ENCODE results near the gene UBE2V1. TPM values are rescaled to one million over a fixed set of nuclear protein-coding genes. Genes with fewer than 3 reads are reported as not detected.
A peak's percentile ranks its signal among the peaks of the same experiment; 100 is the strongest.
"Not testable (repeated sequence)": the region's sequence is repeated elsewhere in the genome, so short reads cannot be mapped to it uniquely, and the experiment has no call there.

UBE2V1 gene
- 257 TPM for polyA plus RNA-seq (2013, experiment 1 of 4)
- polyA plus RNA-seq (2013, experiment 2 of 4): 228 TPM
- polyA plus RNA-seq (2013, experiment 3 of 4): 169 TPM
- polyA plus RNA-seq (2013, experiment 4 of 4): 196 TPM

DNA sequence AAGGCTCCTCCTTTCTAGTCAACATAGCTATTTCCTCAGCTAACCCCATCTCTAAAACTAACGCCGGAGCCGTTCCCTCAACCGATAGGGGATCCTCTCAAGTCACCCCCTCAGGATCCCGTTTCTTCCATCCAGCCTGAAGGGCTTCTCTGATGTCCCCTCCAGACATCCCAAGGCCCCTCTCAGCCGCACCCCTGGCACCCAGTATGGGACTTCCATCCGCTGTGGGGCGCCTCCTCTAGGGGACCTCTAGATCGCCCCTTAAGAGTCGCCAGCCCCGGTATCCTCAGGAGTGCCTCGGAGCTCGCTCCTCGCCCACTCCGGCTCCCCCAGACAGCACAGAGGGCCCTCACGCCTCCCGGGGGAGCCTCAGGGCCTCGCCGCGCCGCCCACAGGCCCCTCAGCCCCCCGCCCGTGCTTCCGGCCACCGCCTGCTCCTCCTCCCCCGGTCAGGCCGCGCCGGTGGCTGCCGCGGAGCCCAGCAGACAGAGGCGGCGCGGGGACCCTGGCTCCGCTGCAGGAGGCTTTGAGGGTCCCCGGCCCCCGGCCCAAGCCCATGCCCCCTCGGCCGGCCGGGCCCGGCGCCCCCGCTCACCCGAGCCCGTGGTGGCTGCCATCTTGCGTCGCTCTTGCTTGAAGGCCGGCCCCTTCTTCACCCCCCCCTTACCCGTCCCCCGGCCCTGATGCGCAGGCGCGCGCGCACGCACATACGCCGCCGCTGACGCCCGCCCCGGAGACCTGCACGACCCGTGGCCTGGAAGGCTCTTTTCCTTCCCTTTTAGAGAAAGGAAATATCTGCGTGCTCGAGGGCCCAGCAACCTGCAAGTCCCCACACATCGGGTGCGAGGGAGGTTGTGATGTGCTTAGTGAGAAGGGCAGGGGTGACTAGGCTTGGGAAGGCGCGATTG is at the start of gene UBE2V1:
UBE2V1 (minus strand) TSS at position 639 of the 908 bp plus-strand sequence; CDS start at position 617, 22 bp downstream.
- Histone ChIP-seq H3K4me1 (ENCODE audit: control insufficient read depth, insufficient read depth, low read length) (peaks cover 17% of the 10 kb centered on the region), H3K27ac (ENCODE audit: insufficient read depth, low read depth, low read length, poor library complexity, severe bottlenecking) (peak within 1 kb of the TSS; percentile 84), H3K36me3 (ENCODE audit: control insufficient read depth, insufficient read depth, low read length) (no peaks in the 10 kb centered on the region), H3K9me3 (ENCODE audit: control insufficient read depth, low read length) (no peaks in the 10 kb centered on the region), H3K4me3 (ENCODE audit: insufficient read depth, low read depth, low read length) (peak within 1 kb of the TSS; percentile 97), H3K27me3 (ENCODE audit: control insufficient read depth, insufficient read depth, low read length, poor library complexity, severe bottlenecking) (no peaks in the 10 kb centered on the region)
- WGBS, 2 experiments: 0 to 1% methylated on average over 70 of the region's 70 CpGs

DNA sequence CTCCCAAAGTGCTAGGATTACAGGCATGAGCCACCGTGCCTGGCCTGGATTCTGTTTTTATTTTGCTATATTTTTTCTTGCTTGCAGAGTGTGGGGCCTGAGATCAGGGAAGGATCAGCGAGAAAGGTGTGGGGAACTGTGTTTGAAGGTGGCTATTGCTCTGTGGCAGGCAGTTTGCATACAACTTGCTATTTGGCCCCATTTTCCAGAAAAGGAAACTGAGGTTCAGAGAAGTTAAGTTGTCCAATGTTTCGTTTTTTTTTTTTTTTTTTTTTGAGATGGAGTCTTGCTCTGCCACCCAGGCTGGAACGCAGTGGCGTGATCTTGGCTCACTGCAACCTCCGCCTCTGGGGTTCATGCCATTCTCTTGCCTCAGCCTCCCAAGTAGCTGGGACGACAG is 48.5 kb upstream of the UBE2V1 start:
- not testable (repeated sequence) for H3K4me3 ChIP-seq (ENCODE audit: insufficient read depth, low read depth, low read length); H3K9me3 ChIP-seq (ENCODE audit: control insufficient read depth, low read length); H3K27ac ChIP-seq (ENCODE audit: insufficient read depth, low read depth, low read length, poor library complexity, severe bottlenecking); H3K36me3 ChIP-seq (ENCODE audit: control insufficient read depth, insufficient read depth, low read length); H3K27me3 ChIP-seq (ENCODE audit: control insufficient read depth, insufficient read depth, low read length, poor library complexity, severe bottlenecking)
- WGBS, 2 experiments: 77 to 78% methylated on average over 7 of the region's 7 CpGs
- peaks cover 10% of the 10 kb centered on the region for H3K4me1 ChIP-seq (ENCODE audit: control insufficient read depth, insufficient read depth, low read length)

DNA sequence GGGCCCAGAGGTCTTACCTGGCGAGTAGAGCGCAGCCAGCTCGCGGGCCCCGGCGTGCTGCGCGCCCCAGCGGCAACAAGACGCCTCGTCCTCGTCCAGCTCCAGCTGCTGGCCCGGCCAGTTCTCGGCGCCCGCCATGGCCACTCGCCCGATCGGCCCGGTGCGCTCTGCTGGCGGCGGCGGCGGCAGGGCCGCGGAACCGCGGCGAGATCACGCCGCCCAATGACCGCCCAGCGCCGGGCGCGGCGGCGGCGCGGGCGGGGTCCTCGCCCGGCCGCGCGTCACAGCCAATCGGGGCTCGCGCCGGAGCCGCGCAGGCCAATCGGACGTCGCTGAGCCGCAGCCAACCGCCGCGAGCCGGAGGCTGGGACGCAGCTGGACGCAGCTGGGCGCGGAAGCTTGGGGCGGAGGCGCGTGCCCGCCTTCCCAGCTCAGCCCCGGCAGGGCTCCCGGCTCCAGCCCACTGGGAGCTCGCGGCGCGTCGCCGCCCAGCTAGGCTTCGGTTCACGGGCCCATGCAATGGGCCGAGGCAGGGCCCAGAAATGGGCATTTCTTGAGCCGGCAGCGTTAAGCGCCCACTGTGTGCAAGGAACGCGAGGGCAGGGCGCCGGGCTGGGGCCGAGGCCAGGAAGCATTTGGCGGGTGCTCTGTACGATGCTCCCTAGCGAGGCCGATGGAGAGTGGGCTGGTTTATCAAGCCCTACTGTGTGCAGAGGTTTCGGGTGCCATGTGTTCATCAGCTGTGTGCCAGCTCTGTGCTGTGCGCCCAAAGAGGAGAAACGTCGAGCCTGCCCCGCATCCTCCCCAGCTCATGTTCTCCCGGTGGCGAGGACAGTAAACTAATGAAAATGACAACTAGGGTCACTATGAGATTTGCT is 40.8 kb upstream of the UBE2V1 start, which contains the start of gene PEDS1:
PEDS1 (minus strand) TSS at position 224 of the 878 bp plus-strand sequence; CDS start at position 138, 86 bp downstream.
- 6% methylated on average over 99 of the region's 99 CpGs for whole genome bisulfite sequencing, 2 experiments
- no peak within 1 kb of the TSS for H3K27ac ChIP-seq (ENCODE audit: insufficient read depth, low read depth, low read length, poor library complexity, severe bottlenecking)
- peak within 1 kb of the TSS; percentile 87 for H3K4me3 ChIP-seq (ENCODE audit: insufficient read depth, low read depth, low read length)

DNA sequence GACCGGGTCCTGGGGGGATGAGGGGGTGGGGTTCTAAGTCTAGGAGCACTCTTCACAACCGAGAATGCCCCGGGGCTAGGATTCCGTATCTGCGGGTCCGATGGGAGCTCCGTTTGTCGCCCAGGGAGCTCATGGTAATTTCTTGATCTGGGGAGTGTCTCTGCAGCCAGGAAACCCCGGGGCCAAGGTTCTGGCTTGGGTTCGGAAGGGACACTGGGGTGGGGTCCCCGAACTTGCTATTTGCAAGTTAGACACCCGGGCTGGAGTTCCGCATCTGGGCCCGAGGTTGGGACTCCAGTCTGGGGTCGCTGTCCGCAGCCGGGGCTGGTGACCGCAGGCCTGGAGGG is 40.2 kb upstream of the UBE2V1 start:
- Histone ChIP-seq H3K4me1 (ENCODE audit: control insufficient read depth, insufficient read depth, low read length) (peaks cover 6% of the 10 kb centered on the region), H3K4me3 (ENCODE audit: insufficient read depth, low read depth, low read length) (peak overlapping the region; percentile 87), H3K27ac (ENCODE audit: insufficient read depth, low read depth, low read length, poor library complexity, severe bottlenecking) (no peak overlapping the region), H3K27me3 (ENCODE audit: control insufficient read depth, insufficient read depth, low read length, poor library complexity, severe bottlenecking) (peaks cover 5% of the 10 kb centered on the region), H3K36me3 (ENCODE audit: control insufficient read depth, insufficient read depth, low read length) (peaks cover 6% of the 10 kb centered on the region), H3K9me3 (ENCODE audit: control insufficient read depth, low read length) (no peaks in the 10 kb centered on the region)
- 0 to 1% methylated on average over 18 of the region's 18 CpGs for WGBS, 2 experiments

More for the DNA sequence above, 40.8 kb upstream of the UBE2V1 start, which contains the start of gene PEDS1:
- peaks cover 6% of the 10 kb centered on the region for H3K4me1 ChIP-seq (ENCODE audit: control insufficient read depth, insufficient read depth, low read length)
- H3K27me3 ChIP-seq (ENCODE audit: control insufficient read depth, insufficient read depth, low read length, poor library complexity, severe bottlenecking): peaks cover 5% of the 10 kb centered on the region
- H3K9me3 ChIP-seq (ENCODE audit: control insufficient read depth, low read length): no peaks in the 10 kb centered on the region
- peaks cover 6% of the 10 kb centered on the region for H3K36me3 ChIP-seq (ENCODE audit: control insufficient read depth, insufficient read depth, low read length)

DNA sequence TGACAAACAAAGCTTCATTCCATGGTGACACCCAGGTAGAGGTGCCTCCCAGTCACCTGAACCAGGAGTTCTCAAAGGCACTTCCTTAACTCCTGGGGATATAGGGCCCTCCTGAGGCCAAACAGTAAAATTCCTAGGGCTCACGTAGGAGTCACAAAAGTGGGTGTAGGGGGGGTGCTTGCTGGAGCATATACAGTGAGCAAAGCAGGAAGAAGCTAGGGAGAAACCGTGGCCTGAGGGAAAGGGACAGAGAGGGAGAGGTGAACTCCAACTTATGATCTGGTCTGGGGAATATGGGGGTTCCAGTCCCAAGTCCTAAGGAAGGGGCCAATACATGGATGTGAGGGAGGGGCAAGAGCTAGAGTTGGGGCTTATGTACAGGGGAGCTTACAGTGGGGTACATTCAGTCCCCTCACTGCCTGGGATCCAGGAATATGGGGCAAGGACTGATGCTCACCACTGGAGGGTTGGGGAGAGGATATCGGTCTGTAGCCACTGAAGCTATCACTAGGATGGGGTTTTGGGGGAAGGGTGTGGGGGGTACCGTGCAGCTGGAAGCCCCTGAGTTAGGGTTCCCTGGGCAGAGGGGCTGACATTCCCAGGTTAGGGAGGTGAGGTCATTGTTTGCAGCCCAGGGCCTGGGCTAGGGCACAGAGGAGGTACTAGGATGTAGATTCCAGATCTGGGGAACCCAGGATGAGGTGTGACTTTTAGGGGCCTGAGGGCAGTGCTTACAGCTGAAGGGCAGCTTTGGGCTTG is 39.6 kb upstream of the UBE2V1 start:
- Histone ChIP-seq H3K9me3 (ENCODE audit: control insufficient read depth, low read length) (no peaks in the 10 kb centered on the region), H3K36me3 (ENCODE audit: control insufficient read depth, insufficient read depth, low read length) (peaks cover 6% of the 10 kb centered on the region), H3K27me3 (ENCODE audit: control insufficient read depth, insufficient read depth, low read length, poor library complexity, severe bottlenecking) (peaks cover 5% of the 10 kb centered on the region), H3K4me3 (ENCODE audit: insufficient read depth, low read depth, low read length) (peak overlapping the region; percentile 87), H3K4me1 (ENCODE audit: control insufficient read depth, insufficient read depth, low read length) (peaks cover 7% of the 10 kb centered on the region), H3K27ac (ENCODE audit: insufficient read depth, low read depth, low read length, poor library complexity, severe bottlenecking) (no peak overlapping the region)
- 42 to 45% methylated on average over 4 of the region's 4 CpGs for WGBS, 2 experiments

DNA sequence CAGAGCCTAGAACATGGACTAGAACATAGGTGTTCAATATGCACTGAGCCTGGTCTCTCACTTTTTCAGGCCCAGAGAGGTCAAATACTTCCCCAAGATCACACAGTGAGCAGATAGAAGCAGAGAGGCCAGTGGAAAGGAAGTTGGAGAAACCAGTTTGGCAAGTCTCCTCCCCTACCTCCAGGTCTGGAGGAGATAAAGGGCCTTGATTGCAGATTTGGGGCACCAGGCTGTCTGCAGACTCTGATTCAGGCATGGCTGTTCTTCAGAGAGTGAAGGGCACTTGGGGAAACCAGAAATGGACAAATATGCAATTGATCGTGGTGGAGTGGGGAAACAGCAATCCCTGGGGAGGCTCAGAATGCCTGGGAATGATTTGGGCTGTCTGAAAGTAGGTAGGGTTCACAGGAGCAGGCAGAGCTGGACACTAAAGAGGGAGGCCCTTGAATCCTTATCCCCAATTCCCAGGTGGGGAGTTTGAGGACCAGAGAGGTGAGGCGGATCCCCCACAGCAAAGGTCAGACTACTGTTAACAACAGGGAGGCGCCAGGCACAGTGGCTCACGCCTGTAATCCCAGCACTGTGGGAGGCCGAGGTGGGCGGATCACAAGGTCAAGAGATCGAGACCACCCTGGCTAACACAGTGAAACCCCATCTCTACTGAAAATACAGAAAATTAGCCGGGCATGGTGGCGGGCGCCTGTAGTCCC is 38.2 kb upstream of the UBE2V1 start:
- WGBS, 2 experiments: 84 to 87% methylated on average over 10 of the region's 10 CpGs
- Histone ChIP-seq H3K9me3 (ENCODE audit: control insufficient read depth, low read length) (no peaks in the 10 kb centered on the region), H3K4me3 (ENCODE audit: insufficient read depth, low read depth, low read length) (no peak overlapping the region), H3K36me3 (ENCODE audit: control insufficient read depth, insufficient read depth, low read length) (peaks cover 6% of the 10 kb centered on the region), H3K27ac (ENCODE audit: insufficient read depth, low read depth, low read length, poor library complexity, severe bottlenecking) (no peak overlapping the region), H3K4me1 (ENCODE audit: control insufficient read depth, insufficient read depth, low read length) (peaks cover 21% of the 10 kb centered on the region), H3K27me3 (ENCODE audit: control insufficient read depth, insufficient read depth, low read length, poor library complexity, severe bottlenecking) (peaks cover 5% of the 10 kb centered on the region)

DNA sequence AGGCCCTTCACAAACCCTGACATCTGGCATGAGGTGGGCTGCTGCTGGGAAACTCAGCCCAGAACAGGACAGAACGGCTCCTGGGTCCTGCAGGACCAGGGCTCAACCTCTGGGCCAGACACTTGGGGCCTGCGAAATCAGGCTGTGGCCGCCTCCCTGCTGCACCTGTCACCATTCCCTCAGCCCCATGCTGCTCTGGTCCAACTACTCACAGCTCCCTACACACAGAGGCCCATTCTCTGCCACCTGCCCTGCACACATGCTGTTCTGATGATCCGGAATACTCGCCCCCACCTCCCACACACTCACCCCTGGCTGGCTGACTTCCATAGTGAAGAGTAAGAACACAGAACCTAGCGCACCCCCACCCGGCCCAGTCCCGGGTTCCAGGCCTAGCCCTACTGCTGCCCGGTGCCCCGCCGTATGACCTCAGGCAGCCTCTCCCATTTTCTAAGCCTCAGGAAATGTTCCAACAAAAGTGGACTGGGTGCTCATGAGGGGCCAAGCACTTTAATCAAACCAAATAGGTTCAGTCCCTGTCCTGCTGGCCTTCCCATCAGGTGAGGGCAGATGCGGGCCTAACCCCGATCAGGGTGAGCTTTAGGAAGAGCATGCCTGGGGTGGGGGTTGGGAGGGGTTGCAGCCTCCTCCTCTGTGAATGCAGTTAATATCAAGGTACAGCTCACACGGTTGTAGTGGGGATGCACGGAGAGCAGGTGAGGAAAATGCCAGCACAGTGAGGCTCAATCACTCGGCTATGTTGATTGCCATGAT is 36.7 kb upstream of the UBE2V1 start:
- no peaks in the 10 kb centered on the region for H3K9me3 ChIP-seq (ENCODE audit: control insufficient read depth, low read length)
- H3K27me3 ChIP-seq (ENCODE audit: control insufficient read depth, insufficient read depth, low read length, poor library complexity, severe bottlenecking): peaks cover 5% of the 10 kb centered on the region
- WGBS, 2 experiments: 93 to 94% methylated on average over 16 of the region's 16 CpGs
- peaks cover 6% of the 10 kb centered on the region for H3K36me3 ChIP-seq (ENCODE audit: control insufficient read depth, insufficient read depth, low read length)
- peaks cover 22% of the 10 kb centered on the region for H3K4me1 ChIP-seq (ENCODE audit: control insufficient read depth, insufficient read depth, low read length)
- H3K4me3 ChIP-seq (ENCODE audit: insufficient read depth, low read depth, low read length): no peak overlapping the region
- H3K27ac ChIP-seq (ENCODE audit: insufficient read depth, low read depth, low read length, poor library complexity, severe bottlenecking): no peak overlapping the region

DNA sequence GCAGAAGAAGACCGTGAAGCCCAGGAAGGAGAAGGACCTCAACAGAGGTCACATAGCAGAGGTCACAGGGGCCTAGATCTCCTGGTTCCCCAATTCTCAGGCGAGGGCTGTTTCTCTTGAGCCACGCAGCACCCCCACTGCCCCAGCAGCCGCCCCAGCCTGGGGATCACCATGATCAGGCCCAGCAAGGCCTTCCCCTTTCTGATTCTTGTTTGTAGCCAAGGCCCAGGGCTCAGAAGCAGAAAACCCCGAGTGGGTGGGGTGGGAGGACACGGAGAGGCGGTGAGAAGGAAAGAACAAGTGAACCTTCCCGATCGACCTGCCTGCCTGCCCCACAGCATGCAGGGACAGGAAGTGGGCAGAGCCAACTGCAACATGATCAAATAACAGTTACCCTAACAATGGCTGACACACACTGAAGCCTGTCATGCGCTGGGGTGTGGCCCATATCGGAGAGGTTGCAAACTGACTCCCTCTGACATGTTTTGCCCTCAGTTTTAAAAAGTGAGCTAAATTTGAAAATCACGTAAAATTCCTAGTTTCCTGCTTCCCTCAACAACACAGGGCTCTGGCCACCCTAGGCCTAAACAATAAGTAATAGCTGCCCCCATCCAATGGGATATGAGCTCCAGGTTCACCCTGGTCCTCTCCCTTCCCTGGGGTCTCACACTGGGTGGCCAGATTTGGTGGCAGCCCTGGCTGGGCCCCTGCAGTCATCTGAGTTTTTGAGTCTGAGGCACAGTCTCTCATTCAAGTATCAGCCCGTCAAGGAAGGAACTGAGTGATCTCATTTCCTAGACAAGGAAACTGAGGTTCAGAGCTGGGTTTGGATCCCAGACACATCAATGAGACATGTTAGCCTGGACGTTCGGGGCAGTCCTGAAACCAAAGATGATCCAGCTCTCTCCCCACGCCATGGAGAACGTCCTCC is 34.0 kb upstream of the UBE2V1 start:
- no peaks in the 10 kb centered on the region for H3K27me3 ChIP-seq (ENCODE audit: control insufficient read depth, insufficient read depth, low read length, poor library complexity, severe bottlenecking)
- peak overlapping the region; percentile 50 for H3K27ac ChIP-seq (ENCODE audit: insufficient read depth, low read depth, low read length, poor library complexity, severe bottlenecking)
- H3K9me3 ChIP-seq (ENCODE audit: control insufficient read depth, low read length): no peaks in the 10 kb centered on the region
- H3K4me3 ChIP-seq (ENCODE audit: insufficient read depth, low read depth, low read length): no peak overlapping the region
- peaks cover 13% of the 10 kb centered on the region for H3K36me3 ChIP-seq (ENCODE audit: control insufficient read depth, insufficient read depth, low read length)
- 66 to 67% methylated on average over 17 of the region's 17 CpGs for WGBS, 2 experiments
- H3K4me1 ChIP-seq (ENCODE audit: control insufficient read depth, insufficient read depth, low read length): peaks cover 16% of the 10 kb centered on the region
